Right lung (tissue), 5 donors: ENCODE results near the gene PRMT9. TPM values are rescaled to one million over a fixed set of nuclear protein-coding genes. Genes with fewer than 3 reads are reported as not detected.

Source experiments
- DNase-seq, 2 donors: peaks; one replicate each; pipeline ENCODE4 v3.0.0-alpha.2; 2013
- polyA plus RNA-seq, 5 donors: library from polyadenylated mRNA; unstranded; fragments of 120-200 nt; gene quantifications; one replicate each; pipeline versions ENCODE4 v1.2.1 to v1.2.3, GENCODE V29; 2013; ENCODE audit warnings: inconsistent platforms in 1 of 5, low replicate concordance in 1 of 5; ENCODE audit not compliant: insufficient read length in 5 of 5, insufficient read depth in 1 of 5

The PRMT9 gene
- polyA plus RNA-seq, 5 donors = 17.0 to 29.5 (median 26.9) TPM

DNA sequence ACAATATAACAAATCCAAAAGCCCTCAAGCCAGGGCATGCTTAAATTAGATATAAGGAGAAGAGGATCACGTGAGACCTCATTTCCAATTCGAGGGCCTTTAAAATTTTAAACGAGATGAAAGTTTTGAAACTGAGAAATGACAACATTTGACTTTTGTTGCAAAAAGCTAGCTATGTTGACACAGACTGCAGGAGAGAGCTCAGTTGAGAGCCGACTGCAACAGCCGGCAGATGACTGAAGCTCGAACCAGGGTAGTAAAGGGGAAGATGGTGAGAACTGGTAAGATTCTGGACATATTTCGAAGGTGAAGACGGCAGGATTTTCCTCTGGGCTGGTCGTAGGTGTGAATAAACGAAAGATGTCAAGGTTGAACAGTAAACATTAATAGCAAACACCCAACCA, 773 bp downstream of the PRMT9 start:
- DNase-seq = peak; percentile 16 to 52

- no peak for DNase-seq
These were observed 1.2 kb downstream of the PRMT9 start for GRCh38 chr4:147682755-147683154.

GRCh38 chr4:147678796-147679549, 5.0 kb downstream of the PRMT9 start:
- DNase-seq = no peak

DNA sequence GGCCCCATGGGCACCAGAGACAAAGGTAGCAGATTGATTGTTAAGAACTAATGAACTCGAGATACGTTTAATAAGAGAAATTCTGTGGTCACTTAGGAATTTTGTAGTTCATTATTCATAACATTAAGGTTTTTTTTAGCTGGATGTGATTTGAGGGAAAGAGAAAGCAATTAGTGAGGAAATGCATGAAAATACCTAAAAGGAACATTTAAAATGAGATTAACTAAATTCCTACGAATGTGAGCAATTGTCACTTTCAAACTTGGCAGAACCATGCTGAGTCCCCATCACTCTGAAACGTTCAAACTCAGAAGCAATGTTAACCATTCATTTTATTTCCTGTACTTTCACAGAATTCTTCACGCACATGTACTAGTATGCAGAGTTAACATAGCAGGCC, 5.9 kb downstream of the PRMT9 start:
- DNase-seq = no peak

GRCh38 chr4:147674496-147674895, 9.5 kb downstream of the PRMT9 start:
- no peak for DNase-seq

GRCh38 chr4:147674073-147674472, 9.9 kb downstream of the PRMT9 start:
- DNase-seq = no peak

- DNase-seq = no peak
These were observed 25.5 kb downstream of the PRMT9 start for GRCh38 chr4:147658501-147658900.

DNA sequence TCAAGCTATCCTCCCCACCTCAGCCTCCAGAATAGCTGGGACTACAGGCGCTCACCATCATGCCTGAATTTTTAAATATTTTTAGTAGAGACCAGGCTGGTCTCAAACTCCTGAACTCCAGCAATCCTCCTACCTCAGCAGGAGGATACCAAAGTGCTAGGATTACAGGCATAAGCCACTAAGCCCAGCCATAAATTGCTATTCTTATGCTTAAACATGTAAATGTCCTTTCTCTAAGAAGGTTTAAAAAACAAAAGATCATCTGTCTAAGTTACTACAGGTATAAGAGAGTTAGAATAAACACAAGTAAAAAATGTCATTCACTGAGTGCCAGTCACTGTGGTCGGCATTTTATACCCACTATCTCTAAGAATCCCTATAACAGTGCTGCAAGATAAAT, 28.3 kb downstream of the PRMT9 start:
- DNase-seq = no peak

DNA sequence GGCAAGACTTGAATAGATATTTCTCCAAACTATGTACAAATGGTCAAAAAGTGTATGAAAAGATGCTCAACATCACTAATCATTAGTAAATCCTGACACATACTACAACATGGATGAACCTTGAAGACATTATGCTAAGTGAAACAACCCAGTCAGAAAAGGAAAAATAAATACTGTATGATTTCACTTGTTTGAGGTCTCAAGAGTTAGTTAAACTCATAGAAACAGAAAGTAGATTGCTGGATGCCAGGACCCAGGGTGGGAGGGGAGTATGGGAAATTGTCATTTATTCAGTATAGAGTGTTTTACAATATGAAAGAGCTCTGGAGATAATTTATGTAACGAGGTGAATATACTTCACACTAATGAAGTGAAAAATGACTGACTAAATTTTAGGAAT, 32.4 kb downstream of the PRMT9 start:
- DNase-seq = no peak

DNA sequence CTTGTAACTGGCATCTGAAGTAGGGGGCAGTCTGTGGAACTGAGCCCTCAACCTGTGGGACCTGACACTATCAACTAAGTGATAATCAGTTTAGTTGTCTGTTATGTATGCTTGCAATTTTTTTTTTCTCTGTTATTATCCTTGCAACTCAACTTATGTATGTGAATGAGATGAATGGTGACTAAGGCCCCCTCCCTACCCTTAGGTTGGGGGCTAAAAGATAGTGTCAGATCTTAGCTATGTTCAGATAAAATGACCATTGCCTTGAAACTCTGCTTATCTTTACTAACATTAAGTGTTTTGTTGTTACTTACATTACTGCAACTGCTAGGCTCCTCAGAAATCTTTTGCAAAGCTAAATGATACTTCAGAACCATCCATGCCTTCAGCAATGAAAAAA, 35.3 kb downstream of the PRMT9 start:
- DNase-seq = no peak

- no peak for DNase-seq
These were observed 38.9 kb downstream of the PRMT9 start for GRCh38 chr4:147645099-147645498.

GRCh38 chr4:147644471-147644870, 39.5 kb downstream of the PRMT9 start:
- DNase-seq = no peak

- DNase-seq = no peak
These were observed 40.3 kb downstream of the PRMT9 start for GRCh38 chr4:147643616-147644015.

DNA sequence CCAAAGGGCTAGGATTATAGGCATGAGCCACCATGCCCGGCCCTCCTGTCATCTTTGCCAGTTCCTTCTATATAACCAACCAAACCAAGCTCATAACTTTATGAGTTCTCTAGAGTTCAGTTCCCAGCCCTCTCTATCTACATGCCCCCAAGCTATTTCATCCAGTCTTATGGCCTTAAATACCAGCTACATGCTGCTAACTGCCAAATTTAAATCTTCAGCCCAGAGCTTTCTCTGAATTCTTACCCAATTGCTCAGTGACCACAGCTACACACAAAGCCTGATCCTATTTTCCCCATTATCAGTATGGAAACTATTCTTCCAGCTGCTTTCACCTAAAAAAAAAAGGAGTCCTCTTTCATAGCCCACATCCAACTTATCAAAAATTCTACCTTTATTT, 43.6 kb downstream of the PRMT9 start:
- DNase-seq = no peak

DNA sequence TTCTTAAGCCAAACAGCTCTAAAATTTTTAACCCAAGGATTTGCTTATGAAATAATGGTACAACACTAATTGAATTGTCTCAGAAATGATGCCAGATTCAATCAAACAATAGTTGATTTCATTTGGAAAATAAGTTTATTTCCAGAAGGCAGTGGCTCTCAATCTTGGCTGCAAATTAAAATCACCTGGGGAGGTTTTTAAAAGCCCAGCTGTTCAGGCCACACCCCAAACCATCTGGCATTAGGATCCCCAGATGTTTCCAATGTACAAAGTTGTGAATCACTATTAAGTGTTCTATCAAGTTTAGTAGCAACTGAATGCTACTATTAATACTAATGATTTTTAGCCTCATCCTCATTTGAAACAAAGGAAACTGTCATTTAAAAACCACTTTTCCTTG, 44.6 kb downstream of the PRMT9 start:
- DNase-seq = no peak

- DNase-seq = no peak
These were observed 45.0 kb downstream of the PRMT9 start for GRCh38 chr4:147638942-147639341.

DNA sequence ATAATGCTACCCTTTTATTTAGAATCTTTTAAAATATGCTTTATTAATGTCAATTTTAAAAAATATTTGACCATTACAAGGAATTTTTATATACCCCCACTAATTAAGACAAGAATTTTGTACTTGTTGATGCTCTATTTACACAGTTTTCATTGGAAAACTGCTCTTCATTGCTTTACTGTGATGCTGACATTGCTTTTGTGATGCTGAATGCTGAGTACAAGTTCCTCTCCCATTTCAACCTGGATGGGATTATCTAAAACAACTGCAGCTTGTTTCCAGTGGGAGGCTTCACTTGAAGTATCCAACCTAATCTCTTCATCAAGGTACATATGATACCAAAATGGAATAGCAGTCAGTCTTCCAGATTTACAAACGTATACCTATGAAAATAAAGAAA, 45.6 kb downstream of the PRMT9 start:
- no peak for DNase-seq

GRCh38 chr4:147635348-147635747, 48.6 kb downstream of the PRMT9 start:
- DNase-seq = no peak

GRCh38 chr4:147633643-147634042, 50.3 kb downstream of the PRMT9 start:
- DNase-seq = no peak

DNA sequence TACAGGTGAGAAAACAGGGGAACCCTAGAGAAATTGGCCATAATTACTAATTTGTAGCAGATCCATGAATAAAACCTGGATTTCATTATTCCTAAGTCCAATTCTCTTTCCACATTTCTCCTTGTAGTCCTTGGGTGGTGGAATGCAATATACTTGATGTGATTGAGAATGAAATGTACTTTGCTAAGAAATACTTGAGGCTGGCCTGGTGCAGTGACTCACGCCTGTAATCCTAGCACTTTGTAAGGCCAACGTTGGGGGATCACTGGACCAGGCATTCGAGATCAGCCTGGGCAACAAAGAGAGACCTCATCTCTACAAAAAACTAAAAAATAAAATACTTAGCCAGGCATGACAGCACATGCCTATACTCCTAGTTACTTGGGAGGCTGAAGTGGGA, 50.9 kb downstream of the PRMT9 start:
- no peak for DNase-seq

GRCh38 chr4:147629783-147630730, 53.9 kb downstream of the PRMT9 start:
- DNase-seq = no peak

- DNase-seq = no peak
These were observed 55.5 kb downstream of the PRMT9 start for GRCh38 chr4:147628415-147628814.

DNA sequence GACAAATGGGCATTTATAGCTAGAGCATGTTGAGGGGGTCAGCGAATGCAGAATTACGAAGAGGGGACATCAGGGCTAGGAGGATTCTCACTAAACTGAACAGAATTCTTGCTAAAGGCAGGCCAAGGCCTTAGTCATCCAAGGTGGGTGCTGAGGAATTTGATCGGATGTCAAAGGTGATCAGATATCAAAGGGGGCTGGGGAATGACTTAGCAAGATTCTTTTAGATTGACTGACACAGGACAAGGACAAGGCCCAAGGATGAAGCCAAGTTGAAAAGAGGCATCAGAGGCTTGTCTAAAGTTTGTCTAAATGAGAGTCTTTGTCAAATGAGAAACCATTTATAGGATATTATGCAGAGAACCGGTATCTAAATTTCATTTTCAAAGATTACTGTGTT, 57.1 kb downstream of the PRMT9 start:
- DNase-seq = no peak
